Measurements from ENCODE around the gene CORO2A.
"Not testable (repeated sequence)": the region's sequence is repeated elsewhere in the genome, so short reads cannot be mapped to it uniquely, and the experiment has no call there.

The CORO2A gene

DNA sequence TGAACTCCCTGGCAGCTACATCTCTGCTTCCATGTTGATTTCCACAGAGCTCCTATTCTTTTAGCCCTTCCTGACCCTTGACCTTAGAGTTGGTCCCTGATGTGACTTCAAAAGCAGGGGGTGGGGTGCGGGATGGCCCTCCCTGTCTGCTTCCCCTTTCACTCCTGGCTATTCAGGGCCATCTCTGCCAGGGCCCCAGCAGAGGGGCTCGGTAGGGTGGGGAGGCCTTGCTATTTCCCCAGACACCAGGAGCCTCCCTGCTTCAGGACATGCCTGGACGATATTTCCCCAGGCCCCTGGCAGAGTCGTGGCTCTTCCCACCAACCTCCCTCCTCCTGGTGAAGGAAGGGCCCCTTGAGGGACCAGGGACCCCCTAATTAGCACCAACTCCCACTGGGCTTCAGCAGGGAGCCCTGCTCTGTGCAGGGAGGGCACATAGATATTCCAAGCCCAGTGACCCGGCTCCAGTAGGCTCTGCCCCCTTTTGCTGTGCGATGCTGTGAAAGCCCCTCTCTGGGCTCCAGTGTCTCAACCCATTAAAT is 17.3 kb downstream of the CORO2A start:
- peaks cover 0 to 3% (median 0%) of the 10 kb centered on the region in 5 donors for H3K4me1 ChIP-seq (ENCODE audit: control insufficient read depth in 5 of 5, insufficient read depth in 5 of 5, low read length in 5 of 5)
- peaks cover 6 to 11% (median 7%) of the 10 kb centered on the region in 5 donors for H3K27me3 ChIP-seq (ENCODE audit: control insufficient read depth in 5 of 5, insufficient read depth in 4 of 5, low read length in 5 of 5)
- H3K9ac ChIP-seq (ENCODE audit: low read length in 5 of 5), result no peak overlapping the region
- H3K9me3 ChIP-seq (ENCODE audit: control insufficient read depth in 5 of 5, low read length in 5 of 5), result no peaks in the 10 kb centered on the region
- H3K36me3 ChIP-seq (ENCODE audit: control insufficient read depth in 5 of 5, insufficient read depth in 5 of 5, low read length in 5 of 5), result no peaks in the 10 kb centered on the region
- no peak overlapping the region for H3K4me3 ChIP-seq (ENCODE audit: low read depth in 1 of 5, low read length in 5 of 5)
- no peak overlapping the region for H3K27ac ChIP-seq (ENCODE audit: low read depth, low read length)

DNA sequence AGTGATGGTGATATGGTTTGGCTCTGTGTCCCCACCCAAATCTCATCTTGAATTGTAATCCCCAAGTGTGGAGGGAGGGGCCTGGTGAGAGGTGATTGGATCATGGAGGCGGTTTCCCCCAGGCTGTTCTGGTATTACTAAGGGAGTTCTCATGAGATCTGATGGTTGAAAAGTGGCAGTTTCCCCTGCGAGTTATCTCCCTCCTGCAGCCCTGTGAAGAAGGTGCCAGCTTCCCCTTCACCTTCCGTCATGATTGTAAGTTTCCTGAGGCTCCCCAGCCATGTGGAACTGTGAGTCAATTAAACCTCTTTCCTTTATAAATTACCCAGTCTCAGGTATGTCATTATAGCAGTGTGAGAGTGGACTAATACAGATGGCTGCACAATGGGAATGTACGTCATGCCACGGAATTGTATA is 17.9 kb downstream of the CORO2A start:
- not testable (repeated sequence) for H3K9me3 ChIP-seq (ENCODE audit: control insufficient read depth in 5 of 5, low read length in 5 of 5)

DNA sequence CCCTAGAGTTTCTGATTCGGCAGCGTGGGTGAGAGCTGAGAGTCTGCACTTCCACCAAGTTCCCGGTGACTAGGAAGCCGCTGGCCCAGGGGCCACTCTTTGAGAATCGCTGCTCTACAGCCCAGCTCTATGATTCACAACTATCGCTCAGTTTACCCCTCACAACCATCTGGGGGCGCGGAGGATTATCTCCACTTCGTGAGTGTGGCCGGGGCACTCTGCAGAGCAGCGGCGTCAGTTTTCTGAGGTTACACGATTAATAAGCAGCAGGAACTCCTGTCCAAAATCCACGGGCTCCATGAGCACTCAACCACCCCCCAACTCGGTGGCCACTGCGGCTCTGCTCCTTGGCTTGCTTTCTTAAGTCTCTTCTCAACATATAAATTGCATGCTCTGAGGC is 19.3 kb downstream of the CORO2A start:
- peaks cover 6 to 11% (median 8%) of the 10 kb centered on the region in 5 donors for H3K27me3 ChIP-seq (ENCODE audit: control insufficient read depth in 5 of 5, insufficient read depth in 4 of 5, low read length in 5 of 5)
- H3K9ac ChIP-seq (ENCODE audit: low read length in 5 of 5), result no peak overlapping the region
- no peak overlapping the region for H3K4me3 ChIP-seq (ENCODE audit: low read depth in 1 of 5, low read length in 5 of 5)
- no peaks in the 10 kb centered on the region for H3K36me3 ChIP-seq (ENCODE audit: control insufficient read depth in 5 of 5, insufficient read depth in 5 of 5, low read length in 5 of 5)
- peaks cover 0 to 3% (median 0%) of the 10 kb centered on the region in 5 donors for H3K4me1 ChIP-seq (ENCODE audit: control insufficient read depth in 5 of 5, insufficient read depth in 5 of 5, low read length in 5 of 5)
- H3K9me3 ChIP-seq (ENCODE audit: control insufficient read depth in 5 of 5, low read length in 5 of 5), result no peaks in the 10 kb centered on the region
- H3K27ac ChIP-seq (ENCODE audit: low read depth, low read length), result no peak overlapping the region

More for the DNA sequence above, 17.9 kb downstream of the CORO2A start:
- not testable (repeated sequence) for H3K9ac ChIP-seq (ENCODE audit: low read length in 5 of 5); H3K36me3 ChIP-seq (ENCODE audit: control insufficient read depth in 5 of 5, insufficient read depth in 5 of 5, low read length in 5 of 5); H3K4me1 ChIP-seq (ENCODE audit: control insufficient read depth in 5 of 5, insufficient read depth in 5 of 5, low read length in 5 of 5); H3K4me3 ChIP-seq (ENCODE audit: low read depth in 1 of 5, low read length in 5 of 5); H3K27ac ChIP-seq (ENCODE audit: low read depth, low read length)
- peaks cover 6 to 11% (median 8%) of the 10 kb centered on the region in 5 donors for H3K27me3 ChIP-seq (ENCODE audit: control insufficient read depth in 5 of 5, insufficient read depth in 4 of 5, low read length in 5 of 5)

DNA sequence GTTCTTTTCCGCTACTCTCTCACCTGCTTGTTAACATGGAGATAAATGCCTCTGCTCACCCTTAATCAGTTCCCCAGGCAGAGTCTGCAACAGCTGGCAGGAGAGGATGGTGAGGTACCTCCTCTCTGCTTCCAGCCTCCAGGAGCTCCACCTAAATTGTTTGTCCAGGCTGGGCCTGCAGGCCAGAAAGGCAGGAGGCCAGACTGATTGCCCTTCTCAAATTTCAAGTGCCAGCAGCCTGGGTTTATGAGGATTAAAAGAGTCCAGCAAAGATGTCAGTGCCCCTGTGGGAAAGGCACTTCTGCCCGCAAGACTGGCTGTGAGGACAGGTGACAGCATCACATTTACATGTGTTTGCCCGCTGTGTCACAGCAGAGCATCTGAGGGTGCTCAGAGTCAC is 19.8 kb downstream of the CORO2A start:
- no peak overlapping the region for H3K27ac ChIP-seq (ENCODE audit: low read depth, low read length)
- no peak overlapping the region for H3K4me3 ChIP-seq (ENCODE audit: low read depth in 1 of 5, low read length in 5 of 5)
- no peak overlapping the region for H3K9ac ChIP-seq (ENCODE audit: low read length in 5 of 5)
- peaks cover 0 to 3% (median 0%) of the 10 kb centered on the region in 5 donors for H3K4me1 ChIP-seq (ENCODE audit: control insufficient read depth in 5 of 5, insufficient read depth in 5 of 5, low read length in 5 of 5)
- no peaks in the 10 kb centered on the region for H3K36me3 ChIP-seq (ENCODE audit: control insufficient read depth in 5 of 5, insufficient read depth in 5 of 5, low read length in 5 of 5)
- H3K9me3 ChIP-seq (ENCODE audit: control insufficient read depth in 5 of 5, low read length in 5 of 5), result no peaks in the 10 kb centered on the region
- peaks cover 6 to 11% (median 8%) of the 10 kb centered on the region in 5 donors for H3K27me3 ChIP-seq (ENCODE audit: control insufficient read depth in 5 of 5, insufficient read depth in 4 of 5, low read length in 5 of 5)

DNA sequence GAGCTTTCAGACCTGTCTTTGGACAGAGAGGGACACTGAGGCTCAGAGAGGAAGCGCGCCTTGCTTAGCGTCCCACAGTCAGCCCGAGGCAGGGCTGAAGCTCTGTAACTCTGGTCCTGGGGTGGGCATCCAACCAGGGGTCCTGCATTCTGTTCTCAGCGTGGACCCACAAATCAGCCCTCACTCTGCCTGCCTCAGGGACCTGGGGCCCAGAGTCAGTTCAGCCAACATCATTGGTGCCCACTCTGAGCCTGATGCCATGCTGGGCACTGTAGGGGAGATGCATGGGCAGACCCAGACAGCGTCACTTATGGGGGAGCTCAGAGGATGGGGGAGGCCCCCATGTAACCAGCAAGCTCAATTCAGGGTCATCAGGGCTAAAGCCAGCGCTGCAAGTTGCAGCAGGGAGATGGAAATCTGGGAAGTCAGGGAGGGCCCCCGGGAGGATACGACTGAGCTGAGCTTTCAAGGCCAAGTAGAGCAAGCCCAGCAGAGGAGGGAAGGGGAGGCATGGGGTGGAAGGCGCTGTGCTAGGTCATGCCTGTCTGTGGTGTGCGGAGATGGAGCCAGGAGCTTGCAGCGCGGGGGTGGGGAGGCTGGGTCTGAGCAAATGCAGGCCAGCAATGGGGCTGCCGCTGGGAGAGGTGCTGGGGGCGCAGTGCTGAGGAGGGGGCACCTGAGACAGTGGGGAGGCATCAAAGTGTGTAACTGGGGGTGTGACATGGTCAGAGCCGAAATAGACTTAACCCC is 21.1 kb downstream of the CORO2A start:
- Histone ChIP-seq H3K4me3 (ENCODE audit: low read depth in 1 of 5, low read length in 5 of 5) (no peak overlapping the region), H3K9me3 (ENCODE audit: control insufficient read depth in 5 of 5, low read length in 5 of 5) (no peaks in the 10 kb centered on the region), H3K36me3 (ENCODE audit: control insufficient read depth in 5 of 5, insufficient read depth in 5 of 5, low read length in 5 of 5) (no peaks in the 10 kb centered on the region), H3K27me3 (ENCODE audit: control insufficient read depth in 5 of 5, insufficient read depth in 4 of 5, low read length in 5 of 5) (peaks cover 6 to 11% (median 8%) of the 10 kb centered on the region in 5 donors), H3K9ac (ENCODE audit: low read length in 5 of 5) (no peak overlapping the region), H3K4me1 (ENCODE audit: control insufficient read depth in 5 of 5, insufficient read depth in 5 of 5, low read length in 5 of 5) (peaks cover 0 to 3% (median 0%) of the 10 kb centered on the region in 5 donors), H3K27ac (ENCODE audit: low read depth, low read length) (no peak overlapping the region)

DNA sequence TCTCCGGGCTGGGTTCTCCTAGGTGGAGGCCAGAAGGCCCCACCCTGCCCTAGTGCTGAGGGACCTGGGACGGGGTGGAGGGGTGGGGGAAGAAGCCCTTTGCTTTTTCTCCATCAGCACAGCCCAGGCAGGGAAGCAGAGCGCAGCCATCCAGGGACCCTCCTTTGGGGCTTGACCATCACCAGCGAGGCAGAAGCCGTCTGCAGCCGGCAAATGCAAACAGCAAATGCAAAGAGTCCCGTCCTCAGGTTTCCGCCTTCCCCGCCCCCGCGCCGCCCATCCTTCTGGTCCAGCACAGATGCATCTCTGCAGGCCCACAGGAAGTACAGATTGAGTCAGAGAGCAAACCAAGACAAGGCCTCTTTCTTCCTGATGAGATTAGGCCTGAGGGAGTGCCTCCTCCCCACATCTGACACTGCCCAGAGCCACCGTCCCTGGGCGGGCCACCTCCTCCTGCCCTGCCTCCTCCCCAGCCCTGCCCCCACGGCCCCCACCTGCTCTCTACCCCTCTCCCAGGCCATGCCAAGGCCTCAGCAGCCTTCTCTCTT is 23.4 kb downstream of the CORO2A start:
- no peaks in the 10 kb centered on the region for H3K4me1 ChIP-seq (ENCODE audit: control insufficient read depth in 5 of 5, insufficient read depth in 5 of 5, low read length in 5 of 5)
- peaks cover 6 to 11% (median 8%) of the 10 kb centered on the region in 5 donors for H3K27me3 ChIP-seq (ENCODE audit: control insufficient read depth in 5 of 5, insufficient read depth in 4 of 5, low read length in 5 of 5)
- H3K4me3 ChIP-seq (ENCODE audit: low read depth in 1 of 5, low read length in 5 of 5), result no peak overlapping the region
- H3K27ac ChIP-seq (ENCODE audit: low read depth, low read length), result no peak overlapping the region
- H3K9ac ChIP-seq (ENCODE audit: low read length in 5 of 5), result no peak overlapping the region
- H3K36me3 ChIP-seq (ENCODE audit: control insufficient read depth in 5 of 5, insufficient read depth in 5 of 5, low read length in 5 of 5), result no peaks in the 10 kb centered on the region
- H3K9me3 ChIP-seq (ENCODE audit: control insufficient read depth in 5 of 5, low read length in 5 of 5), result no peaks in the 10 kb centered on the region

DNA sequence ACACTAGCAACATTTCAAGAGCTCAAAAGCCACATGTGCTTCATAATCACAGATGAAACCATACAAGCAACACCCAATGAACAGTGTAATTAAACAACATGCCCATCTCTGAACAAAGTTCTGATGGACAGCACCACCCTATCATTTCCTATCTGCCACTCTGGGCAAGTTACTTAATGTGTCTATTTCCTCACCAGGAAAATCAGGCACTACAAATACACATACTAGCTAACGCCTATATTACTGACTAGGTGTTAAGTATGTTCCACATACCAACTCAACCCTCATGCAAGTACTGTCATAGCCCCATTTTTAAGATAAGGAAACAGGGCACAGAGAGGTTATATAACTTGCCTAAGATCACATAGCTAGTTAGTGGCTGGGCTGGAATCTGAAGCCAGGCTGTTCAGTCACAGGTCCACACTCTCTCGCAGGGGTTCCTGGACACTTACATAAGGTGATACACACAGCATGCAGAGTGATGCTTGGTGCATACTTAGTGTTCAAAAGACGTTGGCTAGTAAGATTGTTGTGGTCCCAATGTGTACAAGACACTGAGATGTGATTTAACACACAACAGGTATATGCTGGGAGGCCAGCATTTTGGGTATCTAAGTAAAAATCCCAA is 24.2 kb downstream of the CORO2A start:
- Histone ChIP-seq H3K27me3 (ENCODE audit: control insufficient read depth in 5 of 5, insufficient read depth in 4 of 5, low read length in 5 of 5) (peaks cover 6 to 11% (median 8%) of the 10 kb centered on the region in 5 donors), H3K4me1 (ENCODE audit: control insufficient read depth in 5 of 5, insufficient read depth in 5 of 5, low read length in 5 of 5) (no peaks in the 10 kb centered on the region), H3K4me3 (ENCODE audit: low read depth in 1 of 5, low read length in 5 of 5) (no peak overlapping the region), H3K36me3 (ENCODE audit: control insufficient read depth in 5 of 5, insufficient read depth in 5 of 5, low read length in 5 of 5) (no peaks in the 10 kb centered on the region), H3K9ac (ENCODE audit: low read length in 5 of 5) (no peak overlapping the region), H3K27ac (ENCODE audit: low read depth, low read length) (no peak overlapping the region), H3K9me3 (ENCODE audit: control insufficient read depth in 5 of 5, low read length in 5 of 5) (no peaks in the 10 kb centered on the region)

DNA sequence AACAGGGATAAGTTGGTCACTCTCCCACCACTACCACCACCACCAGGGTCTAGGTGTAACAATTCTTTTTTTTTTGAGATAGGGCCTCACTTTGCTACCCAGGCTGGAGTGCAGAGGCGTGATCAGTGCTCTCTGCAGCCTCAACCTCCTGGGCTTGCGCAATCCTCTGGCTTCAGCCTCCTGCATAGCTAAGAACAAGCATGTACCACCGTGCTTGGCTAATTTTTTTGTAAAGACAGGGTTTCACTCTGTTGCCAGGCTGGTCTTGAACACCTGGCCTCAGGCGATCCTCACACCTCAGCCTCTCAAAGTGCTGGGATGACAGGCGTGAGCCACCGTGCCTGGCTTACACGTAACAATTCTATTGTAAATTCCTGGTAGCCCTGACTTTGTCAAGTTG is 27.5 kb downstream of the CORO2A start:
- Histone ChIP-seq H3K4me1 (ENCODE audit: control insufficient read depth in 5 of 5, insufficient read depth in 5 of 5, low read length in 5 of 5) (no peaks in the 10 kb centered on the region), H3K27me3 (ENCODE audit: control insufficient read depth in 5 of 5, insufficient read depth in 4 of 5, low read length in 5 of 5) (no peaks in the 10 kb centered on the region), H3K36me3 (ENCODE audit: control insufficient read depth in 5 of 5, insufficient read depth in 5 of 5, low read length in 5 of 5) (no peaks in the 10 kb centered on the region), H3K9me3 (ENCODE audit: control insufficient read depth in 5 of 5, low read length in 5 of 5) (no peaks in the 10 kb centered on the region), H3K4me3 (ENCODE audit: low read depth in 1 of 5, low read length in 5 of 5) (no peak overlapping the region), H3K27ac (ENCODE audit: low read depth, low read length) (no peak overlapping the region), H3K9ac (ENCODE audit: low read length in 5 of 5) (no peak overlapping the region)

DNA sequence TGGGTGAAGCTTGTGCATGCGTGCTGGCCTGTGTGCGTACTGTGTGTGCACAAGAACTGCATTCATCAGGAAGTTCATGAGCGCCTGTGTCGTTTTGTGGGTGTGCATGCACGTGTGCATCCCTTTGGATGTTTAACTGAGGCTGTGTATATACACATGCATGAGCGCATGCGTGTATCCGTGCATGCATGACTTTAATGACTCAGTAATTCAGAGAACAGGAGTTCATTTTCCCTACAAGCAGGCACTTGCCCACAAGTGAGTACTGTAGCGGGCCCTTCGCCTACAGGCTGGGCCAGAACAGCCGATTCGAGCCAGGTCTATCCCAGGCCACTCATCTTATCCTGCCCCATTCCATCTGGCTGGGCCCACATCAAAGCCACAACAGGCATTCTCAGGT is 29.8 kb downstream of the CORO2A start:
- H3K4me1 ChIP-seq (ENCODE audit: control insufficient read depth in 5 of 5, insufficient read depth in 5 of 5, low read length in 5 of 5), result no peaks in the 10 kb centered on the region
- H3K4me3 ChIP-seq (ENCODE audit: low read depth in 1 of 5, low read length in 5 of 5), result no peak overlapping the region
- no peak overlapping the region for H3K9ac ChIP-seq (ENCODE audit: low read length in 5 of 5)
- peaks cover 0 to 1% (median 0%) of the 10 kb centered on the region in 5 donors for H3K27me3 ChIP-seq (ENCODE audit: control insufficient read depth in 5 of 5, insufficient read depth in 4 of 5, low read length in 5 of 5)
- no peaks in the 10 kb centered on the region for H3K36me3 ChIP-seq (ENCODE audit: control insufficient read depth in 5 of 5, insufficient read depth in 5 of 5, low read length in 5 of 5)
- H3K9me3 ChIP-seq (ENCODE audit: control insufficient read depth in 5 of 5, low read length in 5 of 5), result no peaks in the 10 kb centered on the region
- no peak overlapping the region for H3K27ac ChIP-seq (ENCODE audit: low read depth, low read length)

DNA sequence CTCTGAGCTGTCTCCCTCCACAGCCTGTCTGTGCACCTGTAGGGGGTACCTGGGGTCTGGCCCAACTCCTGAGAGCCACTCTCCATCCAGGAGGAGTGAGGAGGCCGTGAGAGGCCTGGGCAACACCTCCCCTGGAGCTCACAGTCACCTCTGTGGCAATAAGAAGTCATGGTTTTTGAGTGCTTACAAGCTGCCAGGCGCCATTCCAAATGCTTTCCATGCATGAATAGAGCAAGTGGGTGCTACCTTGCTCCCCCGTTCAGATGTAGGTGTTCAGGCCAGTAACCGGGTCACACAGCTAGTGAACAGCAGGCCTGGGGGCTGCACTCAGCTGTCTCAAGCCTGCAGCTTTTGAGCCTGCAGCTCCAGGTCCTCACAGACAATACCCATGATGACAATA is 30.6 kb downstream of the CORO2A start:
- Histone ChIP-seq H3K4me1 (ENCODE audit: control insufficient read depth in 5 of 5, insufficient read depth in 5 of 5, low read length in 5 of 5) (no peaks in the 10 kb centered on the region), H3K4me3 (ENCODE audit: low read depth in 1 of 5, low read length in 5 of 5) (no peak overlapping the region), H3K9me3 (ENCODE audit: control insufficient read depth in 5 of 5, low read length in 5 of 5) (no peaks in the 10 kb centered on the region), H3K27ac (ENCODE audit: low read depth, low read length) (no peak overlapping the region), H3K36me3 (ENCODE audit: control insufficient read depth in 5 of 5, insufficient read depth in 5 of 5, low read length in 5 of 5) (no peaks in the 10 kb centered on the region), H3K27me3 (ENCODE audit: control insufficient read depth in 5 of 5, insufficient read depth in 4 of 5, low read length in 5 of 5) (peaks cover 0 to 3% (median 0%) of the 10 kb centered on the region in 5 donors), H3K9ac (ENCODE audit: low read length in 5 of 5) (no peak overlapping the region)
